ENCODE measurements around the gene IQGAP2.

- TF ChIP-seq POLR2A (conservative IDR thresholded peaks at IDR 0.05) (no peak), FOXM1 (IDR thresholded peaks at IDR 0.05; ENCODE audit: low read depth) (no peak), FOXM1 (CRISPR knock-in tag; IDR thresholded peaks at IDR 0.05; ENCODE audit: low read depth) (no peak), KDM4B (IDR thresholded peaks at IDR 0.05; ENCODE audit: borderline replicate concordance in 2 of 2, low read depth in 1 of 2) (no peak), SRSF9 (IDR thresholded peaks at IDR 0.05; ENCODE audit: borderline replicate concordance, low read depth, low read length) (no peak), KAT7 (CRISPR knock-in tag; IDR thresholded peaks at IDR 0.05; ENCODE audit: borderline replicate concordance) (no peak; the same call in 1 of the 2 replicates), GATA2 (CRISPR knock-in tag; IDR thresholded peaks at IDR 0.05) (no peak), SP1 (CRISPR knock-in tag; IDR thresholded peaks at IDR 0.05) (no peak), MTA1 (IDR thresholded peaks at IDR 0.05; ENCODE audit: borderline replicate concordance) (no peak)
These were observed 313.5 kb downstream of the IQGAP2 start for GRCh38 chr5:76716456-76717157.
